ENCODE data around the gene SCUBE3.

The SCUBE3 gene

DNA sequence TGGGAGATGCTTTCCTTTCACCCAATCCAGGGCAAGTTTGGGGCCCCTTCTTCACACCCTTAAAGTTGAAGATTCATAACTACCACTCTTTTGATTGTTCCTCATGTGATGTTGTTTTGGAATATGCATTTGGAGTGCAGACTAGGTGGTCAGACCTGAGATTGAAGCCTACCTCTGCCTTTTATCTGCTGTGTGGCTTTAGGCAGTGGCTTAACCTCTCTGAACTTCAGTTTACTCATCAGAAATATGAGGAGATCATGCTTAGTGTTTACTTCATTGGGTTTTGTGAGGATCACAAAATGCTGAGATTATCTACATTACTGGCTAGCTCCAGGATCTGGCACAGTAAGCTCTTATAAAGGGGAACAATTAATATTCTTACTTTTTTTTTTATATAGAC is 46.3 kb upstream of the SCUBE3 start:
- TF ChIP-seq, protein P1, sequence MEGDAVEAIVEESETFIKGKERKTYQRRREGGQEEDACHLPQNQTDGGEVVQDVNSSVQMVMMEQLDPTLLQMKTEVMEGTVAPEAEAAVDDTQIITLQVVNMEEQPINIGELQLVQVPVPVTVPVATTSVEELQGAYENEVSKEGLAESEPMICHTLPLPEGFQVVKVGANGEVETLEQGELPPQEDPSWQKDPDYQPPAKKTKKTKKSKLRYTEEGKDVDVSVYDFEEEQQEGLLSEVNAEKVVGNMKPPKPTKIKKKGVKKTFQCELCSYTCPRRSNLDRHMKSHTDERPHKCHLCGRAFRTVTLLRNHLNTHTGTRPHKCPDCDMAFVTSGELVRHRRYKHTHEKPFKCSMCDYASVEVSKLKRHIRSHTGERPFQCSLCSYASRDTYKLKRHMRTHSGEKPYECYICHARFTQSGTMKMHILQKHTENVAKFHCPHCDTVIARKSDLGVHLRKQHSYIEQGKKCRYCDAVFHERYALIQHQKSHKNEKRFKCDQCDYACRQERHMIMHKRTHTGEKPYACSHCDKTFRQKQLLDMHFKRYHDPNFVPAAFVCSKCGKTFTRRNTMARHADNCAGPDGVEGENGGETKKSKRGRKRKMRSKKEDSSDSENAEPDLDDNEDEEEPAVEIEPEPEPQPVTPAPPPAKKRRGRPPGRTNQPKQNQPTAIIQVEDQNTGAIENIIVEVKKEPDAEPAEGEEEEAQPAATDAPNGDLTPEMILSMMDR (IDR thresholded peaks at IDR 0.05; ENCODE audit: low read depth, low read length, missing control alignments) = no peak
- no peak for DNase-seq (ENCODE audit: low read depth)
- H3K4me3 ChIP-seq (ENCODE audit: low read depth, low read length) = no peak overlapping the region

DNA sequence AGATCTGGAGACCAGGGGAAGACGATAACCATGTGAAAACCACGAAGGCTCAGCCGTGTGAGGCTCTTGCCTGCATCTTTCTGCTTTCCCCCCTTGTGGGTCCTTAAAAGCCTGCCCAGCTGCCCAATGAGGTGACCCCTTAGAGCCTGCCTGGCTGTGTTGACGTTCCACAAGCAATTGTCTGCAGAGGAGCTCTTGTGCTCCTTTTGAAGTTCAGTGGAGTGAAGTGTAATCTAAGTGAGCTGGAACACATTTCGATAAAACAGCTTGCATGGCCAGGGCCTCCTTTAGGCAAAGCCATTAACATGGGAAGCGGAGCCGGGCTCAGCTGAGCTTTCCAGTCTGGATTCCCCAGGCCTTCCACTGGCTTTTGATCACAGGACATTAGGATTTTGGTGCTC is 45.3 kb upstream of the SCUBE3 start:
- no peak overlapping the region for H3K4me3 ChIP-seq (ENCODE audit: low read depth, low read length)
- no peak for DNase-seq (ENCODE audit: low read depth)
- TF ChIP-seq, protein P1 (IDR thresholded peaks at IDR 0.05; ENCODE audit: low read depth, low read length, missing control alignments) = no peak

DNA sequence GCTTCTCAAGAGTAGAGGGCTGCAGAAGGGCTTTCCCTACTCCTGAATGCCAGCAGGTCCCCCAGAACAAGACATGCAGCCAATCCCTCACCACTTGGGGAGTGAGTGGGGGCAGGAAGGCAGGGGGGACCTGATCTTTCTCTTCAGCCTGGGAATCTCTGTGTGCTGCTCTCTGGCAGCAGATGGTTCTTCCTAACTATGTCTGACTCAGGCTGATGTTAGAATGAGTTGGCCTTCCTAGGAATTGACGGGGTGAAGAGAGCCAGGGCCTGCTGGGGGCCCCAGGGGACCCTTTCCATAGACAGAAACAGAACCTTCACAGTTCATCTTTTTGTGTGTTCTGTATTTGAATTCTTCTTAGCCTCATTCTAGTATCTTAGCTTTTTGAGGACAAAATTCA is 43.6 kb upstream of the SCUBE3 start:
- no peak overlapping the region for H3K4me3 ChIP-seq (ENCODE audit: low read depth, low read length)
- no peak for DNase-seq (ENCODE audit: low read depth)
- TF ChIP-seq, protein P1 (IDR thresholded peaks at IDR 0.05; ENCODE audit: low read depth, low read length, missing control alignments) = no peak

DNA sequence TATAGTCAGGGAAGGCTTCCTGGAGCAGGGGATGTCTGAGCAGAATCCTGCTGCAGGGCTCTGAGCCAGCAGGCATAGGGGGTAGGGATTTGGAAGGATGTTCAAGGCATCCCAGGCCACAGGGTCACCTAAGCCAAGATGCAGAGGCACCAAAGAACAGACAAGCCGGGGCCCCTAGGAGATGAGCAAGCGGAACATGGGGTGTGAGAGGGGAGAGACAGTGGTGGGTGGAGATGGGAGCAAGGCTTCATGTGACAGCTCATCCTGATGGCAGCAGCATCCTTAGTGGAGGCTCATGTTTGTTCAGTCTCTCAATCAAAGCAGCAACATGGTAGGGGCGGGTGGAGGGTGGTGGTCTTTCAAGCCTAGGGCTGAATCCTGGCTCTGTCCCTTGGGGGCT is 42.9 kb upstream of the SCUBE3 start:
- no peak overlapping the region for H3K4me3 ChIP-seq (ENCODE audit: low read depth, low read length)
- TF ChIP-seq, protein P1 (IDR thresholded peaks at IDR 0.05; ENCODE audit: low read depth, low read length, missing control alignments) = no peak
- DNase-seq (ENCODE audit: low read depth) = no peak

DNA sequence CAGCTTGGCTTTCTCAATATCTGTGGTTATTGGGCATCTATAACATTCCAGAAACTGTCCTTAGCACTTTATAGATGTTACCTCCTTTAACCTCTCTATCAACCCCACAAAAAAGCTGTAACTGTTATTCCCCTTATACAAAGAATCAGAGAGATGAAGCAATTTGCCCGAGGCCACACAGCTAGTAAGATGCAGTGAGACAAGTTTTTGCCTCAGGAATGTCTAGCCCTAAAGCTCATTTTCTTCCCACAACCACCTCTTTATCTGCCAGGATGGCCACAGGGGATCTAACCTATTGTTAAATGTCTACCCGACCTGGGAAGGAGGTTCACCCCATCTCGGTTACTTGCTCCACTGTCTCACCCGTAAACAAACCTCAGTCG is 40.7 kb upstream of the SCUBE3 start:
- DNase-seq (ENCODE audit: low read depth) = no peak
- TF ChIP-seq, protein P1 (IDR thresholded peaks at IDR 0.05; ENCODE audit: low read depth, low read length, missing control alignments) = no peak
- no peak overlapping the region for H3K4me3 ChIP-seq (ENCODE audit: low read depth, low read length)

DNA sequence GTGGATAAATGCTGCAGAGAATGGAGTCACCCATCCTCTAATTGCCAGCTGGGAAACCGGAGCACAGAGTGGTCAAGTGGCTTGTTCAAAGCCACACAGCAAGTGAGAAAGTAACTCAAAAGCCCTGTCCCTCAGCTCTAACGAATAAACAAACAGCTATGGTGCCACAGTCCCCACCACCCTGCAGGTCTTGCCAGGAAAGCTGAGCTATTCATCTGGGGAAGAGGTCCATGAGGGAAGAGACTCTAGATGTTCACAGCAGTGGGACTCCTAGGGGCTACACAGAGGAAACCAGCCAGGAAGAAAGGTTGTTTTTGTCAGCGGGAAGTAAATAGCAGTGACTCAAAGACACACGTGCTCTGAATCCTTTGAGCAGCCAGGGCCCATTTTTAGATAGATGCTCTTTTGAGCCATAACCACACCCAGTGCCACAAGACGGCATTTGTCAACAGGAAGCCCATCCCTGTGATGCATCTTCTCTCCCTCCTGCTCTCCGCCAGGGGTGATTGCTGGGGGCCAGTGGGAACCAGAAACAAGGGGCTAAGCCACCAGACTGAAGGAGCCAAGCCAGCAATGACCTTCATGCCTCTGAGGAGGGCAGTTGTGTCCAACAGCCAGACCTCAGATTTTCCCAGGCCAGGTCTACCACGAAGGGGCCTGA is 40.2 kb upstream of the SCUBE3 start:
- no peak overlapping the region for H3K4me3 ChIP-seq (ENCODE audit: low read depth, low read length)
- TF ChIP-seq, protein P1 (IDR thresholded peaks at IDR 0.05; ENCODE audit: low read depth, low read length, missing control alignments) = no peak
- DNase-seq (ENCODE audit: low read depth) = no peak

DNA sequence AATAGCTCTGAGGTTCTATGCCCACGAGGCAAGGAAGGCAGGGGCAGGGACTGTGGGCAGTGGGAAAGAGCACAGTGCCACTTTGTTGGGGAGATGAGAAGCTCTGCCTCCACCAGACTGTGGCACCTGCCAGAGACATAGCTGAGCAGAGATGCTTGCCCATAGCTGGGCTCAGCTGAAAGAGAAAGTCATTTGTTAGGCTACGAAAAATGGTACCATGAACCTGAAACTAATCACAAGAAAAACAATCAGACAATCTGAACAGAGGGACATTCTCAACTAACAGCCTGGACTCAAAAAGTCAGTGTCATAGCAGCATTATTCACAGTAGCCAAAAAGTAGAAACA is 39.7 kb upstream of the SCUBE3 start:
- TF ChIP-seq, protein P1 (IDR thresholded peaks at IDR 0.05; ENCODE audit: low read depth, low read length, missing control alignments) = no peak
- no peak overlapping the region for H3K4me3 ChIP-seq (ENCODE audit: low read depth, low read length)

More for the DNA sequence above, 39.7 kb upstream of the SCUBE3 start:
- DNase-seq (ENCODE audit: low read depth) = no peak
